K562 (cell line): Measurements from ENCODE around the gene GNAL. TPM values are rescaled to one million over a fixed set of nuclear protein-coding genes. Genes with fewer than 3 reads are reported as not detected.

Experiments used
- ATF7 ChIP-seq: fragments of 450-650 bp; IDR thresholded peaks from 2 replicates; pipeline ENCODE4 v1.7.1; 2014; ENCODE audit warnings: mild to moderate bottlenecking, moderate library complexity
- BCOR ChIP-seq: fragments of 450-650 bp; IDR thresholded peaks from 2 replicates; pipeline ENCODE4 v1.6.1; 2016
- FIP1L1 ChIP-seq: fragments of 200-400 bp; formaldehyde crosslinking; IDR thresholded peaks from 2 replicates; pipeline ENCODE4 v1.6.1; 2018; ENCODE audit warnings: mild to moderate bottlenecking, low read depth, low read length; ENCODE audit not compliant: poor library complexity, severe bottlenecking
- FOS ChIP-seq: IDR thresholded peaks from 3 replicates; pipeline ENCODE4 v1.6.1; 2011; ENCODE audit not compliant: insufficient read length; ENCODE audit errors: extremely low read depth
- FOSL1 ChIP-seq: fragments of 200-800 bp; sonication (Bioruptor generic); conservative IDR thresholded peaks from 2 replicates; pipeline ENCODE4 v1.6.1; 2016; ENCODE audit warnings: missing genetic modification characterization, missing compliant biosample characterization
- FOXJ2 ChIP-seq: fragments of 200-800 bp; sonication (Bioruptor generic); IDR thresholded peaks from 2 replicates; pipeline ENCODE4 v1.6.1; 2016; ENCODE audit warnings: missing genetic modification characterization, missing compliant biosample characterization
- IFI16 ChIP-seq: fragments of 250-450 bp; sonication (Bioruptor Pico); IDR thresholded peaks from 2 replicates; pipeline ENCODE4 v2.1.2; 2022; ENCODE audit warnings: mild to moderate bottlenecking, inconsistent platforms
- KDM1A ChIP-seq, 2 experiments: fragments of 450-650 bp; IDR thresholded peaks; 2 replicates each; pipeline ENCODE4 v1.6.1; 2016; ENCODE audit warnings: mild to moderate bottlenecking in 2 of 2
- MXD1 ChIP-seq: fragments of 250-450 bp; sonication (Bioruptor Pico); IDR thresholded peaks from 2 replicates; pipeline ENCODE4 v1.8.0; 2021; ENCODE audit warnings: borderline replicate concordance, mild to moderate bottlenecking, moderate library complexity; ENCODE audit not compliant: poor library complexity, severe bottlenecking
- NFE2 ChIP-seq: IDR thresholded peaks from 2 replicates; pipeline ENCODE4 v1.6.1; 2014; ENCODE audit warnings: antibody characterized with exemption, low read depth
- PBX2 ChIP-seq, 2 experiments: IDR thresholded peaks in 1 of 2; conservative IDR thresholded peaks in 1 of 2; 2 replicates each; pipeline ENCODE4 v1.6.1; 2016; ENCODE audit warnings: low read depth in 2 of 2, mild to moderate bottlenecking in 1 of 2, missing compliant biosample characterization in 1 of 2, missing genetic modification characterization in 1 of 2, moderate library complexity in 1 of 2
- POLR2AphosphoS5 ChIP-seq: IDR thresholded peaks from 2 replicates; pipeline ENCODE4 v1.6.1; 2011; ENCODE audit warnings: mild to moderate bottlenecking, low read depth, low read length, moderate library complexity; ENCODE audit not compliant: control insufficient read depth, insufficient read depth
- POLR2H ChIP-seq: IDR thresholded peaks from 2 replicates; pipeline ENCODE4 v1.6.1; 2016; ENCODE audit warnings: missing genetic modification characterization, low read depth, mild to moderate bottlenecking, control low read depth, missing compliant biosample characterization, moderate library complexity
- PRPF4 ChIP-seq: fragments of 200-400 bp; formaldehyde crosslinking; IDR thresholded peaks from one replicate; pipeline ENCODE4 v1.6.1; 2017; ENCODE audit warnings: low read length, low read depth, mild to moderate bottlenecking; ENCODE audit not compliant: insufficient read depth, poor library complexity, severe bottlenecking
- PYGO2 ChIP-seq: fragments of 450-650 bp; IDR thresholded peaks from 2 replicates; pipeline ENCODE4 v1.6.1; 2016; ENCODE audit warnings: mild to moderate bottlenecking, missing genetic modification characterization, moderate library complexity, missing compliant biosample characterization
- RBM22 ChIP-seq: fragments of 200-400 bp; formaldehyde crosslinking; IDR thresholded peaks from 2 replicates; pipeline ENCODE4 v1.6.1; 2018; ENCODE audit warnings: low read length, low read depth; ENCODE audit not compliant: poor library complexity, severe bottlenecking
- TEAD2 ChIP-seq: fragments of 450-650 bp; IDR thresholded peaks from 2 replicates; pipeline ENCODE4 v1.6.1; 2016; ENCODE audit warnings: missing genetic modification characterization, control low read depth, missing compliant biosample characterization
- ZBTB12 ChIP-seq: fragments of 250-450 bp; sonication (Bioruptor Pico); IDR thresholded peaks from 2 replicates; pipeline ENCODE4 v1.4.0; 2020
- ZBTB8A ChIP-seq: fragments of 450-650 bp; IDR thresholded peaks from 2 replicates; pipeline ENCODE4 v1.6.1; 2018; ENCODE audit warnings: mild to moderate bottlenecking, moderate library complexity; ENCODE audit not compliant: partially characterized antibody
- ZNF253 ChIP-seq: fragments of 250-450 bp; sonication (Bioruptor Pico); conservative IDR thresholded peaks from 2 replicates; pipeline ENCODE4 v1.6.1; 2021; ENCODE audit warnings: mild to moderate bottlenecking
- ZNF445 ChIP-seq: fragments of 250-450 bp; sonication (Bioruptor Pico); IDR thresholded peaks from 2 replicates; pipeline ENCODE4 v1.4.0; 2020; ENCODE audit warnings: low read depth, mild to moderate bottlenecking, moderate library complexity
- ZNF766 ChIP-seq: fragments of 200-800 bp; sonication (Bioruptor generic); conservative IDR thresholded peaks from 2 replicates; pipeline ENCODE4 v1.6.1; 2016; ENCODE audit warnings: missing genetic modification characterization, missing compliant biosample characterization
- ZNF785 ChIP-seq: fragments of 250-450 bp; sonication (Bioruptor Pico); IDR thresholded peaks from 2 replicates; pipeline ENCODE4 v1.4.0; 2020; ENCODE audit warnings: mild to moderate bottlenecking
- ZZZ3 ChIP-seq: fragments of 450-650 bp; IDR thresholded peaks from 2 replicates; pipeline ENCODE4 v1.6.1; 2016; ENCODE audit warnings: antibody characterized with exemption, mild to moderate bottlenecking, moderate library complexity
- polyA plus RNA-seq, 8 experiments: library from polyadenylated mRNA; depleted of rRNA in 4 of 8; stranded (reverse) in 5 of 8; unstranded in 3 of 8; fragments of >200 nt; fragmentation: Nextera tagmentation in 2 of 8; fragmentation: Illumina TruSeq in 1 of 8; extraction: Ambion mirVana in 2 of 8; extraction: Trizol in 1 of 8; gene quantifications; 2 replicates each; pipeline versions ENCODE4 v1.2.1 to v1.2.3, GENCODE V29; 2011 to 2014; ENCODE audit warnings: inconsistent platforms in 1 of 8, missing spikeins in 1 of 8
- total RNA-seq, 7 experiments: library from RNA; depleted of rRNA in 6 of 7; stranded (reverse); fragments of >200 nt in 6 of 7; fragmentation: Illumina TruSeq in 2 of 7; extraction: Trizol in 2 of 7; gene quantifications; 2 replicates each; pipeline versions ENCODE4 v1.2.1 to v1.2.3, GENCODE V29; 2011 to 2021; ENCODE audit warnings: low replicate concordance in 1 of 7

The GNAL gene
- total and polyA plus RNA-seq, 9 of the 15 experiments (the other 6 are each of a cell fraction or from before 2014, with no cell fraction given), result under 0.01 to 0.10 (median 0.01) TPM; not detected in 5

GRCh38 chr18:11851146-11851805 lies 162.2 kb downstream of the GNAL start, which contains the start of gene CHMP1B (continued):
- TF ChIP-seq NFE2 (0 out of 2 replicates have a peak, but pooled peaks have one; percentile 27), ZNF766 (CRISPR knock-in tag) (0 out of 2 replicates have a peak, but pooled peaks have one; percentile 38), PYGO2 (tag) (no peak), ZZZ3 (no peak), KDM1A (IDR thresholded peaks at IDR 0.05) (no peak), FOS (no peak), BCOR (no peak), ATF7 (peak; percentile 97), ZBTB8A (no peak), ZNF253 (CRISPR knock-in tag) (no peak), MXD1 (CRISPR knock-in tag) (no peak), RBM22 (no peak), ZNF785 (CRISPR knock-in tag) (no peak), FOXJ2 (tag) (peak; percentile 90), ZBTB12 (CRISPR knock-in tag) (peak; percentile 98), POLR2AphosphoS5 (peak; percentile 88), IFI16 (no peak), PBX2 (CRISPR knock-in tag; IDR thresholded peaks at IDR 0.05; ENCODE audit: low read depth) (no peak), PBX2 (tag; conservative IDR thresholded peaks at IDR 0.05; ENCODE audit: low read depth) (no peak), PRPF4 (no peak), ZNF445 (no peak), POLR2H (tag) (peak; percentile 91), FIP1L1 (no peak), FOSL1 (peak; percentile 43; the same call in 1 of the 2 replicates), TEAD2 (tag) (no peak)
